Thyroid gland (tissue), 4 donors: ENCODE results near the gene TNFRSF25. TPM values are rescaled to one million over a fixed set of nuclear protein-coding genes. Genes with fewer than 3 reads are reported as not detected.

Source experiments
- DNase-seq, 2 donors: peaks; one replicate each; pipeline ENCODE4 v3.0.0-alpha.2; 2019
- H3K27ac ChIP-seq, 3 donors: fragments of 200-600 bp; sonication (generic); 1 replicate in 2 of 3; 2 replicates in 1 of 3; pipeline ENCODE4 v1.5.1; 2016 to 2019; ENCODE audit warnings: mild to moderate bottlenecking in 1 of 3, moderate library complexity in 1 of 3
- H3K27me3 ChIP-seq: fragments of 200-600 bp; sonication (generic); one replicate; pipeline ENCODE4 v1.5.1; 2019
- H3K36me3 ChIP-seq, 2 donors: fragments of 200-600 bp; sonication (generic); one replicate each; pipeline ENCODE4 v1.5.1; 2016 to 2019
- H3K4me1 ChIP-seq, 2 donors: fragments of 200-600 bp; sonication (generic); one replicate each; pipeline ENCODE4 v1.5.1; 2017 to 2019
- H3K4me3 ChIP-seq, 3 donors: fragments of 200-600 bp; sonication (generic); replicated peaks in 1 of 3; 1 replicate in 2 of 3; 2 replicates in 1 of 3; pipeline ENCODE4 v1.5.1; 2016; ENCODE audit warnings: mild to moderate bottlenecking in 1 of 3
- H3K9me3 ChIP-seq: fragments of 200-600 bp; sonication (generic); one replicate; pipeline ENCODE4 v1.5.1; 2017
- POLR2A ChIP-seq, 2 donors: fragments of 450-650 bp; IDR thresholded peaks; one replicate each; pipeline ENCODE4 v1.6.1; 2017; ENCODE audit warnings: antibody characterized with exemption in 2 of 2, mild to moderate bottlenecking in 2 of 2, moderate library complexity in 1 of 2
- WGBS, 2 donors: methylation state at CpG; one replicate each; pipeline ENCODE4 v1.1.5; 2017; 5-methylcytosine and 5-hydroxymethylcytosine counted together
- intact Hi-C: fragments of 100-400 bp; cut with DNase I; formaldehyde crosslinking; loops from one replicate; pipeline ENCODE4 v1.15.1; 2023
- microRNA-seq: library from miRNA; unstranded; fragments of <30 nt; microRNA quantifications from one replicate; pipeline ENCODE4, GENCODE V29; 2016
- small RNA-seq: library from RNA; depleted of rRNA; stranded (forward); fragments of <200 nt; gene quantifications from one replicate; pipeline ENCODE3, GENCODE V24; 2016
- total RNA-seq, 4 donors: library from RNA; depleted of rRNA; stranded (reverse); fragments of >200 nt; gene quantifications; one replicate each; pipeline ENCODE4 v1.2.3, GENCODE V29; 2016
- TF ChIP-seq, protein P1 (sequence below), 6 experiments: fragments of 200-600 bp in 3 of 6; fragments of 450-650 bp in 3 of 6; sonication (generic) in 3 of 6; IDR thresholded peaks; one replicate each; pipeline ENCODE4 v1.5.1; 2016 to 2019; ENCODE audit warnings: antibody characterized with exemption in 6 of 6, mild to moderate bottlenecking in 2 of 6, inconsistent platforms in 1 of 6, moderate library complexity in 1 of 6

TNFRSF25 gene
- total RNA-seq, 4 donors from 2014 or later: 2.2 to 18.9 (median 10.7) TPM

DNA sequence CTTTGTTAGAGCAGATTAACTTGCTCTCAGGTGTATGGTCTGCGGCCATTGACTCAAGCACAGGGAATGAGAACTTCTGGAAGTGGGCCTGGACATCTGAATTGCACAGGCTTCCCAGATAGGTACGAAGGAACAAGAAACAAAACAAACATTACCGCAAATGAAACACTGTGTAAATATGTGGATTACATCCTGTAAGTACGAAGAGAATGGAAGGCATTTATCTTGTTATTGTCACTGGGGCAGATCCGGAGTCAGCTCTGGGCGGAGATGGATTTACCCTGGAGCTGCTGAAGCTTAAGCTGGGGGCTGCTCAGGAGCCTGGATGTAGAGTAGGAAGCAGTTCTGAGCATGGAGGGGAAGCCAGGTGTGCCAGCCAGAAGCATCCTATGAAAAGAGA, 53.1 kb downstream of the TNFRSF25 start:
- 48 to 54% methylated on average over 6 of the region's 6 CpGs for WGBS, 2 donors
- H3K4me1 ChIP-seq: no peaks in the 10 kb centered on the region
- H3K27me3 ChIP-seq: peaks cover 9% of the 10 kb centered on the region
- intact Hi-C loops: no loop called here
- no peak overlapping the region for H3K4me3 ChIP-seq
- DNase-seq: no peak
- H3K27ac ChIP-seq: no peak overlapping the region
- H3K36me3 ChIP-seq: no peaks in the 10 kb centered on the region
- TF ChIP-seq, protein P1, sequence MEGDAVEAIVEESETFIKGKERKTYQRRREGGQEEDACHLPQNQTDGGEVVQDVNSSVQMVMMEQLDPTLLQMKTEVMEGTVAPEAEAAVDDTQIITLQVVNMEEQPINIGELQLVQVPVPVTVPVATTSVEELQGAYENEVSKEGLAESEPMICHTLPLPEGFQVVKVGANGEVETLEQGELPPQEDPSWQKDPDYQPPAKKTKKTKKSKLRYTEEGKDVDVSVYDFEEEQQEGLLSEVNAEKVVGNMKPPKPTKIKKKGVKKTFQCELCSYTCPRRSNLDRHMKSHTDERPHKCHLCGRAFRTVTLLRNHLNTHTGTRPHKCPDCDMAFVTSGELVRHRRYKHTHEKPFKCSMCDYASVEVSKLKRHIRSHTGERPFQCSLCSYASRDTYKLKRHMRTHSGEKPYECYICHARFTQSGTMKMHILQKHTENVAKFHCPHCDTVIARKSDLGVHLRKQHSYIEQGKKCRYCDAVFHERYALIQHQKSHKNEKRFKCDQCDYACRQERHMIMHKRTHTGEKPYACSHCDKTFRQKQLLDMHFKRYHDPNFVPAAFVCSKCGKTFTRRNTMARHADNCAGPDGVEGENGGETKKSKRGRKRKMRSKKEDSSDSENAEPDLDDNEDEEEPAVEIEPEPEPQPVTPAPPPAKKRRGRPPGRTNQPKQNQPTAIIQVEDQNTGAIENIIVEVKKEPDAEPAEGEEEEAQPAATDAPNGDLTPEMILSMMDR (IDR thresholded peaks at IDR 0.05): no peak
- no peak for TF ChIP-seq POLR2A (IDR thresholded peaks at IDR 0.05)
- no peaks in the 10 kb centered on the region for H3K9me3 ChIP-seq

Small RNAs within 50 kb of the gene (microRNA-seq; reads per million reads assigned to microRNA genes)
- not detected for gene MIR4252

Small RNAs within 50 kb of the gene (small RNA-seq; reads per million reads assigned to genes)
- gene MIR4252: not detected

Other genes starting within 250 kb of the TNFRSF25 start
- gene ICMT, start 230.2 kb downstream of the TNFRSF25 start, total RNA-seq: 10 to 100 TPM; 66.2 to 86.2 (median 78.1) TPM
- gene HES3, start 222.0 kb downstream of the TNFRSF25 start, total RNA-seq: not detected
- gene GPR153, start 205.1 kb downstream of the TNFRSF25 start, total RNA-seq: 1 to 10 TPM in 3 of 4 donors, under 1 TPM in 1; 0.78 to 3.2 (median 1.5) TPM
- 10 to 100 TPM in 1 of 4 donors, 1 to 10 TPM in 3; 3.7 to 13.4 (median 6.3) TPM for gene ACOT7, start 72.4 kb downstream of the TNFRSF25 start, total RNA-seq
- not detected for gene HES2, start 46.3 kb downstream of the TNFRSF25 start, total RNA-seq
- 1 to 10 TPM in 1 of 4 donors, under 1 TPM in 1, not detected in 2; 0.67 to 5.2 TPM for gene ESPN, start 41.4 kb downstream of the TNFRSF25 start, total RNA-seq
- 10 to 100 TPM in 1 of 4 donors, 1 to 10 TPM in 3; 5.8 to 12.0 (median 8.4) TPM for gene PLEKHG5, start 25.5 kb upstream of the TNFRSF25 start, total RNA-seq
- 10 to 100 TPM; 20.1 to 41.6 (median 23.6) TPM for gene NOL9, start 88.3 kb upstream of the TNFRSF25 start, total RNA-seq
- not detected for gene TAS1R1, start 89.1 kb upstream of the TNFRSF25 start, total RNA-seq
- gene ZBTB48, start 113.8 kb upstream of the TNFRSF25 start, total RNA-seq: 10 to 100 TPM; 22.7 to 33.8 (median 29.4) TPM
- gene KLHL21, start 136.7 kb upstream of the TNFRSF25 start, total RNA-seq: 10 to 100 TPM; 34.9 to 68.4 (median 44.6) TPM
- 10 to 100 TPM in 1 of 4 donors, 1 to 10 TPM in 3; 7.8 to 14.1 (median 9.5) TPM for gene PHF13, start 147.6 kb upstream of the TNFRSF25 start, total RNA-seq
- gene THAP3, start 158.7 kb upstream of the TNFRSF25 start, total RNA-seq: 10 to 100 TPM; 21.2 to 35.3 (median 30.5) TPM
- 10 to 100 TPM; 28.2 to 45.5 (median 35.9) TPM for gene DNAJC11, start 235.6 kb upstream of the TNFRSF25 start, total RNA-seq